Osteocyte (in vitro differentiated cells): Measurements from ENCODE around the gene CLK4. TPM values are rescaled to one million over a fixed set of nuclear protein-coding genes. Genes with fewer than 3 reads are reported as not detected.

Experiments used
- DNase-seq: peaks from one replicate; pipeline ENCODE4 v3.0.0; 2021; ENCODE audit warnings: mixed read lengths; ENCODE audit not compliant: unreplicated experiment; ENCODE audit errors: extremely low spot score
- H3K27ac Mint-ChIP-seq: one replicate; pipeline ENCODE4 v1.8.0; 2021; ENCODE audit warnings: mild to moderate bottlenecking, mixed read lengths; ENCODE audit not compliant: unreplicated experiment
- H3K27me3 Mint-ChIP-seq: one replicate; pipeline ENCODE4 v1.8.0; 2021; ENCODE audit warnings: mixed read lengths; ENCODE audit not compliant: unreplicated experiment
- H3K36me3 Mint-ChIP-seq: one replicate; pipeline ENCODE4 v1.8.0; 2021; ENCODE audit warnings: mixed read lengths; ENCODE audit not compliant: unreplicated experiment
- H3K4me1 Mint-ChIP-seq: one replicate; pipeline ENCODE4 v1.8.0; 2021; ENCODE audit warnings: mixed read lengths; ENCODE audit not compliant: unreplicated experiment
- H3K4me3 Mint-ChIP-seq: one replicate; pipeline ENCODE4 v1.8.0; 2021; ENCODE audit warnings: mild to moderate bottlenecking, moderate library complexity, mixed read lengths; ENCODE audit not compliant: unreplicated experiment
- H3K9me3 Mint-ChIP-seq: one replicate; pipeline ENCODE4 v1.8.0; 2021; ENCODE audit warnings: mixed read lengths; ENCODE audit not compliant: unreplicated experiment
- total RNA-seq: library from RNA; stranded (reverse); gene quantifications from 2 replicates; pipeline ENCODE4 v1.2.1, GENCODE V29; 2021
- TF ChIP-seq, protein P1 (sequence below): fragments of 200-600 bp; sonication (generic); IDR thresholded peaks from 2 replicates; pipeline ENCODE4 v1.5.0; 2021; ENCODE audit warnings: antibody characterized with exemption, mild to moderate bottlenecking, moderate library complexity

Gene CLK4
- total RNA-seq, 1 donor from 2014 or later = 30.0 TPM

DNA sequence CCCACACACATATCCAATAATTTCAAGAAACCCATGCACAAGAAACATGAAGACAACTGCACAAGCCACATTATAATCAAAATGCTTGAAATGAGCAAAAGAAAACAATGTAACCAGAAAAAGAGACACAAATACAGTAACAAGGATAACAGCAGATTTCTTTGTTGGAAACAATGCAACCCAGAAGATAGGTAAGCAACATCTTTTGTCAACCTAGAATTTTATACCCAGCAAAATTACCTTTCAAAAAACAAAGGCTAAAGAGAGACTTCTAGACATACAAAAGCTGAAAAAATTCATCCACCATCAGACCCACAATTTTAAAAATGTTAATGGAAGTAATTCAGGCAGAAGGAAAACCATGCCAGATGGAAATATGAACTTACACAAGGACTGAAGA, 31.7 kb downstream of the CLK4 start:
- H3K4me3 Mint-ChIP-seq = no peak overlapping the region
- TF ChIP-seq, protein P1, sequence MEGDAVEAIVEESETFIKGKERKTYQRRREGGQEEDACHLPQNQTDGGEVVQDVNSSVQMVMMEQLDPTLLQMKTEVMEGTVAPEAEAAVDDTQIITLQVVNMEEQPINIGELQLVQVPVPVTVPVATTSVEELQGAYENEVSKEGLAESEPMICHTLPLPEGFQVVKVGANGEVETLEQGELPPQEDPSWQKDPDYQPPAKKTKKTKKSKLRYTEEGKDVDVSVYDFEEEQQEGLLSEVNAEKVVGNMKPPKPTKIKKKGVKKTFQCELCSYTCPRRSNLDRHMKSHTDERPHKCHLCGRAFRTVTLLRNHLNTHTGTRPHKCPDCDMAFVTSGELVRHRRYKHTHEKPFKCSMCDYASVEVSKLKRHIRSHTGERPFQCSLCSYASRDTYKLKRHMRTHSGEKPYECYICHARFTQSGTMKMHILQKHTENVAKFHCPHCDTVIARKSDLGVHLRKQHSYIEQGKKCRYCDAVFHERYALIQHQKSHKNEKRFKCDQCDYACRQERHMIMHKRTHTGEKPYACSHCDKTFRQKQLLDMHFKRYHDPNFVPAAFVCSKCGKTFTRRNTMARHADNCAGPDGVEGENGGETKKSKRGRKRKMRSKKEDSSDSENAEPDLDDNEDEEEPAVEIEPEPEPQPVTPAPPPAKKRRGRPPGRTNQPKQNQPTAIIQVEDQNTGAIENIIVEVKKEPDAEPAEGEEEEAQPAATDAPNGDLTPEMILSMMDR = no peak
- no peak overlapping the region for H3K27ac Mint-ChIP-seq
- peaks cover 48% of the 10 kb centered on the region for H3K36me3 Mint-ChIP-seq
- H3K27me3 Mint-ChIP-seq = peaks cover 2% of the 10 kb centered on the region
- H3K4me1 Mint-ChIP-seq = peaks cover 6% of the 10 kb centered on the region
- no peak for DNase-seq
- peaks cover 22% of the 10 kb centered on the region for H3K9me3 Mint-ChIP-seq

DNA sequence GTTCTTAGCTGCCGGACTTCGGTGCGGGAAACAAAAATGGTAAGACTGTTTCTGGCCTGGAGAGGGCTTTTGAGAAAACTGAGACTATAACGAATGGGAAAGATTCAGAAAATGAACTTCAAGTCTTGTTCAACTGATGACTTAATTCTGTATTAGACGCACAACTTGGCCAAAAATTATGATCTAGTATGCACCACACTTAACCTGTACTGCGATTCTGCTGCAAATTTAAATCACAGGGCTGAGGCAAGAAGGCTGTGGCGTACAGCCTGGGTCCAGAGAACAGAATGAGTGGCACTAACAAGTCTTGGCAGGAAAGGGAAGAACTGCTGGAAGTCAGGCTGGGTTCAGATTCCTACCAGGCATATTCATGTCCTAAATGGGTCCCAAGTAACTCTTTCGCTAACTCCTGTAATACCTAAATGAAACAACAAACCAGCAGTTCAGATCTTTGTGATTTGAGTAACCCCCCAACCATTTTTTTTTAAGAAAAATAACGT, 35.9 kb downstream of the CLK4 start:
- peaks cover 19% of the 10 kb centered on the region for H3K36me3 Mint-ChIP-seq
- H3K4me1 Mint-ChIP-seq = peaks cover 10% of the 10 kb centered on the region
- H3K27ac Mint-ChIP-seq = no peak overlapping the region
- peaks cover 37% of the 10 kb centered on the region for H3K27me3 Mint-ChIP-seq
- no peak for DNase-seq
- H3K9me3 Mint-ChIP-seq = peaks cover 16% of the 10 kb centered on the region
- H3K4me3 Mint-ChIP-seq = peak overlapping the region; percentile 74
- TF ChIP-seq, protein P1 = peak; percentile 2

DNA sequence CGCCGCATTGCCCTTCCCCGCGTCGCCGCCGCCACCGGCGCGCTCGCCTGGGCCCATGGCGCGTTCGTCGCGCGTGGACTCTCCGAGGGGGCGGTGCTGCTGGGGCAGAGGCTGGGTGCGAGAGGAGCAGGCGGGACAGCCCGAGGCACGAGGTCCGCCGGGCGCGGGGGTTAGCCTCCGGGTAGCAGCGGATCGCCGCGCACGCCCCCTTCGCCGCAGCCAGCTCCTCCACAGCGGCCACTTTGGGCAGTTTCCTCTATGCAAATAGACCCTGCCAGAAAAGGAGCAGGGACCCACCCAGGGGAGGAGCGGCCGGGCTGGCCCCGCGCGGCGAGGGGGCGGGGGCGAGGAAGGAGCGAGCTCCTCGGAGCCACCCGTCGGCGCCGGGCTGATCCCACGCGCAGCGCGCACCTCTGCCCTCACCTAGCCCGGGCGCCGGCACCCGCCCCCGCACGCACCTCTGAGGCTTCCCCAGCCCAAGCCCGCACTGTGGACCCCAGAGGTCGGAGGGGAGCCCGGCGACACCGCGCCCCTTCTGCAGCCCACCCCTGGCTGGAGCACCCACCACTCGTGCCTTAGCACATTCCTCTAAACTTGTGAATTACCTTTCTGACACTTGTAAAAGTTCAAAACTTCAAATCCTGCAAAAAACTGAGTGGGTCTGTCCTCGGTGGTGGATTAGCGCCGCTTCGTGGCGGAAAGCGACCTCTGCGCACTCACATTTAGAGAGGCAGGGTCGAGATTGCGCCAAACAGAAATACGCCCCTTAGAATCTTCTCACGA, 36.5 kb downstream of the CLK4 start, which contains the start of gene COL23A1:
COL23A1 (minus strand) TSS at position 253 of the 783 bp plus-strand sequence.
- H3K36me3 Mint-ChIP-seq = peaks cover 14% of the 10 kb centered on the region
- H3K4me1 Mint-ChIP-seq = peaks cover 10% of the 10 kb centered on the region
- H3K27ac Mint-ChIP-seq = no peak within 1 kb of the TSS
- peak within 1 kb of the TSS; percentile 74 for H3K4me3 Mint-ChIP-seq
- TF ChIP-seq, protein P1 = peak; percentile 73
- no peak for DNase-seq
- peaks cover 11% of the 10 kb centered on the region for H3K9me3 Mint-ChIP-seq
- H3K27me3 Mint-ChIP-seq = peaks cover 39% of the 10 kb centered on the region

DNA sequence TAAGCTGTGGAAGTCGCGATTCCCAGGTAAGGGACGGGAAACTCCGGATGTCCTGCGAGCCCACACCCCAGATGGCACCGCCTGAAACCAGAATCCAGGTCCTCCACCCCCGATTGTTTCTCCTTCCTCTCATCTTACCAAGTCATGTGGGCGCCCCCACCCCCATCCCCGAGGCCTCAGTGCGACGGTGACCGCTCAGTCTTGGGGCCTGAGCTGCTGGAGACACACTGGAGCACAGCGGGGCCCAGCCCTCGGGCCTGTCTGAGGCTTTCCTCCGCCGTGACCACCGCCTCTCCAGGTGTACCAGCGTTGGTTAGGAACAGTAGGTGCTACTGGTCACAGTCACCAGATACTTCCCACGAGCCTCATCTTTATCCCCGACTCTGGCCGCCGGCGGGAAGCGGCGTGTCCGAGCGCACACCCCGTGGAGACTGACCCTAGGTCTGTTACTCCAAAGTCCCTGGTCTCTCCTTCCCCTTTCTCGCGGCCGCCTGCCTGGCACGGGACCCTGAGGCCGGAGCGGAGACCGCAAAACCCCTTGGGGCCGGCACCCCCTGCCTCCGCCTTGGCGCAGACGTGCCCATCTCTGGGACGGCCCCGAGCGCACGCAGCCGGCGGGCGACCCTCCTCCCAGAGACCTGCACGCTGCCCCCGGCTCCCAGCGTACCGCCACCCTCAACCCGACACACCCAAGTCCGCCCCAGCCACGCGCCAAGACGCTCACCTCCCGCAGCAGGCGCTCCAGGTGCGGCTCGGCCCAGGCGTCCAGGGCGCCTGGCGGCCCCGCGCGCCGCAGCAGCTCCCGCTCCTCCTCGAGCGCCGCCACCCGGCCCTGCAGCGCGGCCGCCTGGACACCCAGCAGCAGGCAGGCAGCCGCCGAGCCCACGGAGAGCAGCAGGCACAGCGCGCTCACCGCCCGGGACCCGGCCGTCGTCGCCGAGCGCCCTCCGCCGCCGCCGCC, 37.4 kb downstream of the CLK4 start:
- Mint-ChIP-seq H3K36me3 (peaks cover 5% of the 10 kb centered on the region), H3K4me1 (peaks cover 10% of the 10 kb centered on the region), H3K27ac (no peak overlapping the region), H3K27me3 (peaks cover 39% of the 10 kb centered on the region), H3K4me3 (peak overlapping the region; percentile 51), H3K9me3 (peaks cover 2% of the 10 kb centered on the region)
- TF ChIP-seq, protein P1 = peak; percentile 25
- no peak for DNase-seq
